ENCODE measurements around the gene DOK3. TPM values are rescaled to one million over a fixed set of nuclear protein-coding genes. Genes with fewer than 3 reads are reported as not detected.

Gene DOK3
- total and polyA plus RNA-seq, 2 donors (not counting 3 experiments of a cell fraction or from before 2014, with no cell fraction given): 4.8 to 5.3 TPM

DNA sequence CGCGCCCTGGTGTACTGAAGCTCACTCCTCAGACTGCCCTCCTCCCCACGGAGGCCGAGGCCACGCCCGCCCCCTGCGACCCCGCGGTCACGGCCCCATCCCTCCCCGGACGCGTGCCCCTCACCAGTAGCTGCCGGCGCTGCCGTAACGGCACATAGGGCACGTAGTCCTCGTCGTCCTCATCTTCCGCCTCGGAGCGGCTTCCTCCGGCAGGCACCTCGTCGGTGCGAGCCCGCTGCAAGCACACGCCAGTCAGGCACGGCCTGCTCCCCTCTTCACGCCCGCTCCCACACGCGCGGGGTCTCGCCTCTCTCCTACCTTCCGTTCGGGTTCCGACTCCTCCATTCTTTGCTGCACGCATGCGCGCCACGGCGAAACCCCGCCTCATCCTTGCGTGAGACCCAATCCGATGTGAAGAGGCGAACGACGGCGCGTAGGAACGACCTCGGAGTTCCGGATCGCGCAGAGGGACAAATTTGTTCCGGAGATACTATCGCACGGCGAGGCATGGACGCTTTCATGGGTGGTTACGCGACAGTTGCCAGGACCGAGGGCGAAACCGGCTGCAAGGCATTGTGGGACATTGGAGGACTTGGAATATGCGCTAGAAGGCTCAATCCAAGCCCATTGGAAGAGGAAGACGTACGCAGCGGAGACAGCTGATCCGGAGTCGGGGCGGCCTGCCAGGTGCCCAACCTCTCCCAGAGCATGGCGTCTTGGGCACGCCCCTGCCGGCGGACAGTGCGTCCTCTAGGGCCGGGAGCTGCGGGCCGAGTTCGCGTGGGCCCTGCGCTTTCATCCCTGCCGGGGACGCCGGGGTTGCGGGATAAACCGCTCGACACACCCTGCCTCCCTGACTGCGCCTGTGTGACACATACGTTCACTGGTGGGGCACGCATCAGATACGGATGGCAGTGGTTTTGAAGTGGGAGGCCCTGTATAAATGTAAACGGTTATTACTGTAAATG, 7.3 kb upstream of the DOK3 start, which contains the start of gene DDX41:
TSS of gene DDX41 (minus strand) at position 361 of the 968 bp plus-strand sequence. CDS start at position 345, 16 bp downstream.
- peak within 1 kb of the TSS; percentile 61 for H3K9ac ChIP-seq (replicated peaks; ENCODE audit: extremely low read depth, insufficient read depth, low read length)
- ChIA-PET CTCF (interaction anchor here (0.8 to 2.1 kb wide), 7 partner anchors 10 to 113 kb away, joined by 3 to 8 read pairs (median 4); no protein-coding TSS in a partner anchor), POLR2A (interaction anchor here (1.2 to 2.1 kb wide), 2 partner anchors 19 to 31 kb away, joined by 3 to 5 read pairs; partner anchors contain the start of gene PDLIM7)
- H3K9me1 ChIP-seq (replicated peaks; ENCODE audit: control insufficient read depth, extremely low read depth, insufficient read depth, low read length): no peaks in the 10 kb centered on the region
- peak within 1 kb of the TSS; percentile 59 for H3K4me2 ChIP-seq (ENCODE audit: insufficient read depth, low read length)
- H3K36me3 ChIP-seq (ENCODE audit: control insufficient read depth in 2 of 2, extremely low read depth in 1 of 2, insufficient read depth in 2 of 2, low read length in 2 of 2): peaks cover 4 to 47% of the 10 kb centered on the region in 2 experiments
- peaks cover 14% of the 10 kb centered on the region for H3K79me2 ChIP-seq (ENCODE audit: control insufficient read depth, insufficient read depth, low read length)
- H3K4me3 ChIP-seq (replicated peaks in 1 of 3; ENCODE audit: insufficient read depth in 1 of 3, low read depth in 1 of 3, low read length in 3 of 3): peak within 1 kb of the TSS; percentile 26 to 98 (median 51)
- H3K27me3 ChIP-seq (ENCODE audit: control insufficient read depth in 2 of 2, insufficient read depth in 2 of 2, low read length in 2 of 2): no peaks in the 10 kb centered on the region
- peaks cover 8% of the 10 kb centered on the region for H3K4me1 ChIP-seq (ENCODE audit: control insufficient read depth, extremely low read depth, insufficient read depth, low read length)
- peak within 1 kb of the TSS; percentile 18 for H3K27ac ChIP-seq (ENCODE audit: insufficient read depth, low read depth, low read length)
- intact Hi-C loops (cut with micrococcal nuclease): loop anchor here (1.0 kb wide), 3 partner anchors 16 to 37 kb away; partner anchors contain the start of genes FAM193B and PDLIM7
- no peaks in the 10 kb centered on the region for H4K20me1 ChIP-seq (replicated peaks; ENCODE audit: control insufficient read depth, extremely low read depth, insufficient read depth, low read length)
- BruUV-seq (replicated peaks): TSS peak; percentile 19
- H2AFZ ChIP-seq (ENCODE audit: low read depth, low read length): peak within 1 kb of the TSS; percentile 34
- no peaks in the 10 kb centered on the region for H3K9me3 ChIP-seq (replicated peaks; ENCODE audit: control insufficient read depth, insufficient read depth, low read length)
- dilution Hi-C loops (cut with MboI; ENCODE audit: extremely low pct_ligation_motif_present, low sequenced_read_pairs): no loop called here
- peak; percentile 100 for FAIRE-seq
- peak; percentile 100 for DNase-seq (ENCODE audit: low read depth, low spot score)
- no peak for TF ChIP-seq JUN (IDR thresholded peaks at IDR 0.05; ENCODE audit: borderline replicate concordance, insufficient read depth, insufficient read length, low read depth)
- TF ChIP-seq, protein P1, sequence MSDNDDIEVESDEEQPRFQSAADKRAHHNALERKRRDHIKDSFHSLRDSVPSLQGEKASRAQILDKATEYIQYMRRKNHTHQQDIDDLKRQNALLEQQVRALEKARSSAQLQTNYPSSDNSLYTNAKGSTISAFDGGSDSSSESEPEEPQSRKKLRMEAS (IDR thresholded peaks at IDR 0.05; ENCODE audit: insufficient read depth, insufficient read length): peak; percentile 69
- TF ChIP-seq, protein P2, sequence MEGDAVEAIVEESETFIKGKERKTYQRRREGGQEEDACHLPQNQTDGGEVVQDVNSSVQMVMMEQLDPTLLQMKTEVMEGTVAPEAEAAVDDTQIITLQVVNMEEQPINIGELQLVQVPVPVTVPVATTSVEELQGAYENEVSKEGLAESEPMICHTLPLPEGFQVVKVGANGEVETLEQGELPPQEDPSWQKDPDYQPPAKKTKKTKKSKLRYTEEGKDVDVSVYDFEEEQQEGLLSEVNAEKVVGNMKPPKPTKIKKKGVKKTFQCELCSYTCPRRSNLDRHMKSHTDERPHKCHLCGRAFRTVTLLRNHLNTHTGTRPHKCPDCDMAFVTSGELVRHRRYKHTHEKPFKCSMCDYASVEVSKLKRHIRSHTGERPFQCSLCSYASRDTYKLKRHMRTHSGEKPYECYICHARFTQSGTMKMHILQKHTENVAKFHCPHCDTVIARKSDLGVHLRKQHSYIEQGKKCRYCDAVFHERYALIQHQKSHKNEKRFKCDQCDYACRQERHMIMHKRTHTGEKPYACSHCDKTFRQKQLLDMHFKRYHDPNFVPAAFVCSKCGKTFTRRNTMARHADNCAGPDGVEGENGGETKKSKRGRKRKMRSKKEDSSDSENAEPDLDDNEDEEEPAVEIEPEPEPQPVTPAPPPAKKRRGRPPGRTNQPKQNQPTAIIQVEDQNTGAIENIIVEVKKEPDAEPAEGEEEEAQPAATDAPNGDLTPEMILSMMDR (IDR thresholded peaks at IDR 0.05; ENCODE audit: extremely low read depth in 1 of 2, insufficient read depth in 1 of 2, low read depth in 1 of 2, low read length in 2 of 2): peak in 1 of 2 donors; percentile 5
- no peak for TF ChIP-seq FOS (IDR thresholded peaks at IDR 0.05; ENCODE audit: borderline replicate concordance, insufficient read depth, low read length)
- peak; percentile 13 for TF ChIP-seq POLR2AphosphoS5 (IDR thresholded peaks at IDR 0.05; ENCODE audit: insufficient read depth, low read depth, low read length)
- no peak for TF ChIP-seq POLR2A (IDR thresholded peaks at IDR 0.05; ENCODE audit: low read depth, low read length)
- peak; percentile 17 for TF ChIP-seq MYC (IDR thresholded peaks at IDR 0.05; ENCODE audit: low read depth, low read length)
- TF ChIP-seq GATA2 (IDR thresholded peaks at IDR 0.05; ENCODE audit: insufficient read depth, insufficient read length, low read depth, low read length): peak; percentile 94
- TF ChIP-seq EZH2 (IDR thresholded peaks at IDR 0.05; ENCODE audit: borderline replicate concordance, low read depth, low read length, severe bottlenecking): no peak
